ENCODE results near the gene PDE7B. TPM values are rescaled to one million over a fixed set of nuclear protein-coding genes. Genes with fewer than 3 reads are reported as not detected.

PDE7B gene
- total RNA-seq, 4 donors from 2014 or later, result 7.8 to 13.7 (median 8.6) TPM

GRCh38 chr6:136191606-136192312 is 340.3 kb downstream of the PDE7B start:
- no peak for DNase-seq
- TF ChIP-seq, protein P1, sequence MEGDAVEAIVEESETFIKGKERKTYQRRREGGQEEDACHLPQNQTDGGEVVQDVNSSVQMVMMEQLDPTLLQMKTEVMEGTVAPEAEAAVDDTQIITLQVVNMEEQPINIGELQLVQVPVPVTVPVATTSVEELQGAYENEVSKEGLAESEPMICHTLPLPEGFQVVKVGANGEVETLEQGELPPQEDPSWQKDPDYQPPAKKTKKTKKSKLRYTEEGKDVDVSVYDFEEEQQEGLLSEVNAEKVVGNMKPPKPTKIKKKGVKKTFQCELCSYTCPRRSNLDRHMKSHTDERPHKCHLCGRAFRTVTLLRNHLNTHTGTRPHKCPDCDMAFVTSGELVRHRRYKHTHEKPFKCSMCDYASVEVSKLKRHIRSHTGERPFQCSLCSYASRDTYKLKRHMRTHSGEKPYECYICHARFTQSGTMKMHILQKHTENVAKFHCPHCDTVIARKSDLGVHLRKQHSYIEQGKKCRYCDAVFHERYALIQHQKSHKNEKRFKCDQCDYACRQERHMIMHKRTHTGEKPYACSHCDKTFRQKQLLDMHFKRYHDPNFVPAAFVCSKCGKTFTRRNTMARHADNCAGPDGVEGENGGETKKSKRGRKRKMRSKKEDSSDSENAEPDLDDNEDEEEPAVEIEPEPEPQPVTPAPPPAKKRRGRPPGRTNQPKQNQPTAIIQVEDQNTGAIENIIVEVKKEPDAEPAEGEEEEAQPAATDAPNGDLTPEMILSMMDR (IDR thresholded peaks at IDR 0.05), result no peak
- no peak for TF ChIP-seq POLR2A (IDR thresholded peaks at IDR 0.05)
- peaks cover 8 to 10% of the 10 kb centered on the region in 2 donors for H3K36me3 ChIP-seq
- H3K4me3 ChIP-seq (replicated peaks in 1 of 3), result no peak overlapping the region
- H3K27me3 ChIP-seq, result no peaks in the 10 kb centered on the region
- no peaks in the 10 kb centered on the region for H3K4me1 ChIP-seq
- H3K9me3 ChIP-seq, result no peaks in the 10 kb centered on the region
- 94 to 95% methylated on average over 31 to 32 of the region's 32 CpGs for WGBS, 2 donors
- H3K27ac ChIP-seq, result no peak overlapping the region
- intact Hi-C loops (cut with DNase I), result no loop called here

GRCh38 chr6:136192902-136193301 is 341.4 kb downstream of the PDE7B start:
- Histone ChIP-seq H3K9me3 (no peaks in the 10 kb centered on the region), H3K27me3 (no peaks in the 10 kb centered on the region), H3K36me3 (peaks cover 4 to 9% of the 10 kb centered on the region in 2 donors), H3K4me1 (no peaks in the 10 kb centered on the region), H3K27ac (no peak overlapping the region), H3K4me3 (replicated peaks in 1 of 3) (no peak overlapping the region)
- TF ChIP-seq POLR2A (IDR thresholded peaks at IDR 0.05), result no peak
- TF ChIP-seq, protein P1 (IDR thresholded peaks at IDR 0.05), result no peak
- intact Hi-C loops (cut with DNase I), result no loop called here
- no peak for DNase-seq
- WGBS, 2 donors, result 83% methylated on average over 6 of the region's 6 CpGs

GRCh38 chr6:136201732-136202131 is 350.2 kb downstream of the PDE7B start:
- Histone ChIP-seq H3K27me3 (no peaks in the 10 kb centered on the region), H3K4me1 (no peaks in the 10 kb centered on the region), H3K4me3 (replicated peaks in 1 of 3) (no peak overlapping the region), H3K9me3 (no peaks in the 10 kb centered on the region), H3K27ac (no peak overlapping the region), H3K36me3 (no peaks in the 10 kb centered on the region)
- TF ChIP-seq, protein P1 (IDR thresholded peaks at IDR 0.05), result no peak
- no peak for TF ChIP-seq POLR2A (IDR thresholded peaks at IDR 0.05)
- no peak for DNase-seq
- 72 to 76% methylated on average over 5 of the region's 5 CpGs for WGBS, 2 donors
- intact Hi-C loops (cut with DNase I), result no loop called here

DNA sequence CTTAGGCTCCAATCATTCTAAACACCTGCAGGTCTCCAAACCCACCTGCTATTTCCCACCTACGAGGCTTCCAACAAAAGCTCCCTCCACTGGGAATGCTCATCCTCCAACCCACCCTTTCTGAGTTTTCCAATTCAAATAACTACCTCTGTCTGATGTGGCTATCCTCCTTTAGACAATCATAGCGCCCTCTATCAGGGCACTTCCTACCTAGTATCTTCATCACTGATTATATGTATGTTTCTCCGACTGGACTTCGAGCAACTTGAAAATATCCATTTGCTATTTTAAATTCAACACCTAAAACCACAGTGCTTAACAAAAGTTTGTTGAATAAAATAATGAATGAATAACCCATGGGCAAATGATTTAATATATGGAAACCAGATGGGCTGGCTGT is 357.3 kb downstream of the PDE7B start:
- no peak for DNase-seq

DNA sequence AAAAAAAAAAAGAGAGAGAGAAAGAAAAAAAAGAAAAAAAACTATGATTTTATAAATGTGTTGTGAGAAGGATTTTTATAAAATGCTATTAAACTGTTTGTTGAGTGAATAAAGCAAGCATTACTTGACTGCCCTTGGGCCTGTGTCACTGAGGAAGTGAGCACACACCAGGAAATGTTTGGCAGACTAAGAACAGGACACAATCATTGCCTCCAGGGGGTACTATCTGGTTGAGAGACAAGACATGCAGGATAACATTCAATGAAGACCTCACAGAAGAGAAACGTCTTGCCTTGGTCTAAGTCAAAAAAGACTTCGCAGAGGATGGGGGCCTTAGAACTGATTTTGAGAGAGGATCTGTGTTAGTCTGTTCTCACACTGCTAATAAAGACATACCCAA is 358.0 kb downstream of the PDE7B start:
- H3K27me3 ChIP-seq, result no peaks in the 10 kb centered on the region
- 90 to 91% methylated on average over 2 of the region's 2 CpGs for WGBS, 2 donors
- H3K36me3 ChIP-seq, result no peaks in the 10 kb centered on the region
- no peak overlapping the region for H3K4me3 ChIP-seq (replicated peaks in 1 of 3)
- H3K4me1 ChIP-seq, result no peaks in the 10 kb centered on the region
- intact Hi-C loops (cut with DNase I), result no loop called here
- no peak for DNase-seq
- H3K27ac ChIP-seq, result no peak overlapping the region
- TF ChIP-seq, protein P1 (IDR thresholded peaks at IDR 0.05), result no peak
- no peak for TF ChIP-seq POLR2A (IDR thresholded peaks at IDR 0.05)
- H3K9me3 ChIP-seq, result no peaks in the 10 kb centered on the region

More for the DNA sequence above, 357.3 kb downstream of the PDE7B start:
- intact Hi-C loops (cut with DNase I), result no loop called here
- 91% methylated on average over 4 of the region's 4 CpGs for whole genome bisulfite sequencing, 2 donors
- Histone ChIP-seq H3K36me3 (no peaks in the 10 kb centered on the region), H3K9me3 (no peaks in the 10 kb centered on the region), H3K27ac (no peak overlapping the region), H3K27me3 (no peaks in the 10 kb centered on the region), H3K4me1 (no peaks in the 10 kb centered on the region), H3K4me3 (replicated peaks in 1 of 3) (no peak overlapping the region)
- TF ChIP-seq, protein P1 (IDR thresholded peaks at IDR 0.05), result no peak
- TF ChIP-seq POLR2A (IDR thresholded peaks at IDR 0.05), result no peak

Data from thyroid gland (tissue), 4 donors.